Neutrophil (primary cell): ENCODE data around the gene ZNF79.

ENCODE experiments used
- H3K27ac ChIP-seq: fragments of 200-600 bp; sonication (generic); 2 replicates; pipeline ENCODE4 v1.5.1; 2016; ENCODE audit warnings: mild to moderate bottlenecking, moderate library complexity
- H3K27me3 ChIP-seq: fragments of 200-600 bp; sonication (generic); 2 replicates; pipeline ENCODE4 v1.6.0; 2016; ENCODE audit warnings: mild to moderate bottlenecking
- H3K36me3 ChIP-seq: fragments of 200-600 bp; sonication (generic); 2 replicates; pipeline ENCODE4 v1.5.1; 2017
- H3K4me1 ChIP-seq, 2 experiments: fragments of 200-600 bp in 1 of 2; sonication (generic) in 1 of 2; 1 replicate in 1 of 2; 2 replicates in 1 of 2; pipeline versions ENCODE4 v1.5.1 to v1.6.1; 2013 to 2016; ENCODE audit warnings: low read depth in 1 of 2, low read length in 1 of 2, mild to moderate bottlenecking in 1 of 2, moderate library complexity in 1 of 2; ENCODE audit not compliant: control insufficient read depth in 1 of 2, insufficient read depth in 1 of 2
- H3K4me3 ChIP-seq, 2 experiments: fragments of 200-600 bp in 1 of 2; sonication (generic) in 1 of 2; 1 replicate in 1 of 2; 2 replicates in 1 of 2; pipeline ENCODE4 v1.5.1; 2013 to 2016; ENCODE audit warnings: low read depth in 1 of 2, low read length in 1 of 2, mild to moderate bottlenecking in 1 of 2, moderate library complexity in 1 of 2
- H3K9me3 ChIP-seq: fragments of 200-600 bp; sonication (generic); 2 replicates; pipeline ENCODE4 v1.5.1; 2016
- TF ChIP-seq, protein P1 (sequence below): fragments of 200-600 bp; sonication (generic); IDR thresholded peaks from 2 replicates; pipeline ENCODE4 v1.5.1; 2016; ENCODE audit warnings: antibody characterized with exemption

The ZNF79 gene

DNA sequence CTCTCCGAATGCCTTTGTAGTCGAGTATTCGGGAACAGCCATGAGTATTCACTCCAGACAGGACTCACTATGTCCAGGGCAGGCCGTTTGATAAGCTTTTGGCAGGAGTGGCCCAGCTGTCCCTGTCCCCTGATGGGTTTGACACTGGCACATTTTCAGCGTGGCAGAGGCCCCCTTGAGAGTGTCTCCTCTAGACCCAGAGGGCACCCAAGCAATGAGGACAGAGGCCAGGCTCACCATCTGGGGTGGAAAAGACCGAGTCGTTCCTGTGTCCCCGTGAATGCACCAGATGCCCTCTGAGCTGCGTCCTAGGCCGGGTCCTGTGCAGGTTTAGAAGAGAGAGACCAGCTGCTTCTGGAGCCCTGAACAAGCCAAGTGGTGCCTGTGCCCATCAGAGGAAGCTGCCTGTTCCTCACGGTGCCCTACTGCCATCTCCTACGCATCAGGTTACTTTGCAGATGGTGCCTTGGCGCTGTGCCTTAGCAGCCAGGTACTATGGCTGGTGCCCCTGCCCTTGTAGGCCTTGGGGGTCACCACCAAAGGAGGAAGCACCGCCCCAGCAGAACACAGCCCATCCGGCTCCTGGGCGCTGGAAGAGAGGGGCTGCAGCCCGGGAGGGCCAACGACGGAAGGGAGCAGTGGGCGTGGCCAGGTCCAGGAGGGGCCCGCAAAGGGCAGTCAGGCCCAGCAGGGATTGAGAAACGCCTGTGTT, 69.6 kb downstream of the ZNF79 start:
- Histone ChIP-seq H3K4me3 (no peak overlapping the region), H3K36me3 (peaks cover 100% of the 10 kb centered on the region), H3K27ac (no peak overlapping the region), H3K27me3 (no peaks in the 10 kb centered on the region), H3K4me1 (no peaks in the 10 kb centered on the region), H3K9me3 (no peaks in the 10 kb centered on the region)
- TF ChIP-seq, protein P1, sequence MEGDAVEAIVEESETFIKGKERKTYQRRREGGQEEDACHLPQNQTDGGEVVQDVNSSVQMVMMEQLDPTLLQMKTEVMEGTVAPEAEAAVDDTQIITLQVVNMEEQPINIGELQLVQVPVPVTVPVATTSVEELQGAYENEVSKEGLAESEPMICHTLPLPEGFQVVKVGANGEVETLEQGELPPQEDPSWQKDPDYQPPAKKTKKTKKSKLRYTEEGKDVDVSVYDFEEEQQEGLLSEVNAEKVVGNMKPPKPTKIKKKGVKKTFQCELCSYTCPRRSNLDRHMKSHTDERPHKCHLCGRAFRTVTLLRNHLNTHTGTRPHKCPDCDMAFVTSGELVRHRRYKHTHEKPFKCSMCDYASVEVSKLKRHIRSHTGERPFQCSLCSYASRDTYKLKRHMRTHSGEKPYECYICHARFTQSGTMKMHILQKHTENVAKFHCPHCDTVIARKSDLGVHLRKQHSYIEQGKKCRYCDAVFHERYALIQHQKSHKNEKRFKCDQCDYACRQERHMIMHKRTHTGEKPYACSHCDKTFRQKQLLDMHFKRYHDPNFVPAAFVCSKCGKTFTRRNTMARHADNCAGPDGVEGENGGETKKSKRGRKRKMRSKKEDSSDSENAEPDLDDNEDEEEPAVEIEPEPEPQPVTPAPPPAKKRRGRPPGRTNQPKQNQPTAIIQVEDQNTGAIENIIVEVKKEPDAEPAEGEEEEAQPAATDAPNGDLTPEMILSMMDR: no peak

DNA sequence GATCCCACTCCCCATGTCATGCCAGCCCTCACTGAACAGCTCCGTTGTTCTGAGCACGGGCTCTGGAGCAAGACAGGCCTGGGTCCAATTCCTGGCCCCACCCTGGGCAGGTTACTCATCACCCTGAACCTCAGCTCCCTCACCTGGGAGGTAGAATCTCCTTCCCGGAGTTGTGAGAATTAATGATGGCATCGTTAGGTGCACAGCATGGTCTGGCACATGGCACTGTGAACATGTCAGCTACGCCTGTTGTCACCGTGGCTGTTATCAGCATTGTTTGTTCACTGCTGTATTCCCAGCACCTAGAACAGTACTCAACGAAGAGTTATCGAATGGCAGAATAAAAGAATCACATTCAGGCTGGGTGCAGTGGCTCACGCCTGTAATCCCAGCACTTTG, 70.1 kb downstream of the ZNF79 start:
- Histone ChIP-seq H3K4me1 (no peaks in the 10 kb centered on the region), H3K27me3 (no peaks in the 10 kb centered on the region), H3K9me3 (no peaks in the 10 kb centered on the region), H3K4me3 (no peak overlapping the region), H3K36me3 (peaks cover 95% of the 10 kb centered on the region), H3K27ac (no peak overlapping the region)
- TF ChIP-seq, protein P1: no peak
